HCT116 (cell line): ENCODE data around the gene C10orf90. TPM values are rescaled to one million over a fixed set of nuclear protein-coding genes. Genes with fewer than 3 reads are reported as not detected.

Experiments used
- ATAC-seq: fragments of 200-7000 bp; cut with Tn5 transposase; 2 replicates; pipeline ENCODE4 v1.9.1; 2020; ENCODE audit warnings: mild to moderate bottlenecking, moderate library complexity
- BruUV-seq: library from RNA; stranded (reverse); fragments of 400-500 nt; replicated peaks from 2 replicates; lab custom pipeline; 2021; lab: Mats Ljungman, UMichigan
- CTCF ChIA-PET: fragments of 300-600 bp; sonication (Branson Sonifier 250); formaldehyde crosslinking; loops from one replicate; lab custom pipeline; 2021; ENCODE audit warnings: antibody characterized with exemption; lab: Charles Lee
- POLR2A ChIA-PET: fragments of 300-600, 350-600 bp; sonication (Branson Sonifier 250); formaldehyde crosslinking; loops from one replicate; lab custom pipeline; 2021; ENCODE audit warnings: antibody characterized with exemption; lab: Charles Lee
- RAD21 ChIA-PET, 2 experiments: fragments of 300-600 bp; sonication (Branson Sonifier 250); formaldehyde crosslinking; loops; one replicate each; lab custom pipeline; 2023; ENCODE audit warnings: low total read pairs in 2 of 2; ENCODE audit not compliant: uncharacterized antibody in 2 of 2, unreplicated experiment in 2 of 2, low non-redundant PET in 1 of 2; lab: Charles Lee
- DNase-seq: peaks from one replicate; pipeline ENCODE4 v3.0.0-alpha.2; 2010; ENCODE audit warnings: low read depth, low spot score
- H2AFZ ChIP-seq: fragments of 200-600 bp; shearing (Covaris generic), sonication (generic); 2 replicates; pipeline ENCODE4 v1.6.1; 2017; ENCODE audit warnings: low read depth, mixed run types, mixed read lengths, antibody characterized with exemption, low read length; ENCODE audit not compliant: poor library complexity, severe bottlenecking
- H3K27ac ChIP-seq: 2 replicates; pipeline ENCODE4 v1.5.1; 2012; ENCODE audit warnings: low read depth, low read length
- H3K27me3 ChIP-seq: fragments of 200-600 bp; sonication (generic); 2 replicates; pipeline ENCODE4 v1.6.1; 2016; ENCODE audit warnings: mixed run types, low read length, mixed read lengths; ENCODE audit not compliant: insufficient read depth
- H3K36me3 ChIP-seq, 2 experiments: fragments of 200-500 bp in 1 of 2; fragments of 200-600 bp in 1 of 2; sonication (Bioruptor generic) in 1 of 2; sonication (generic) in 1 of 2; 2 replicates each; pipeline versions ENCODE4 v1.5.1 to v1.6.1; 2014 to 2016; ENCODE audit warnings: low read length in 2 of 2, inconsistent platforms in 1 of 2, mixed read lengths in 1 of 2, mixed run types in 1 of 2; ENCODE audit not compliant: insufficient read depth in 2 of 2, control insufficient read depth in 1 of 2
- H3K4me1 ChIP-seq, 2 experiments: fragments of 200-600 bp in 1 of 2; sonication (generic) in 1 of 2; 2 replicates each; pipeline versions ENCODE4 v1.5.1 to v1.6.1; 2012 to 2017; ENCODE audit warnings: low read length in 2 of 2, inconsistent platforms in 1 of 2, mild to moderate bottlenecking in 1 of 2, mixed read lengths in 1 of 2, mixed run types in 1 of 2, moderate library complexity in 1 of 2; ENCODE audit not compliant: insufficient read depth in 2 of 2, control insufficient read depth in 1 of 2
- H3K4me2 ChIP-seq: fragments of 200-600 bp; sonication (generic); 2 replicates; pipeline ENCODE4 v1.6.1; 2017; ENCODE audit warnings: mixed run types, low read length, mixed read lengths
- H3K4me3 ChIP-seq, 2 experiments: fragments of 200-600 bp in 1 of 2; sonication (generic) in 1 of 2; replicated peaks in 1 of 2; 2 replicates each; pipeline ENCODE4 v1.5.1; 2011 to 2016; ENCODE audit warnings: low read length in 2 of 2, control low read depth in 1 of 2, low read depth in 1 of 2, mild to moderate bottlenecking in 1 of 2, mixed read lengths in 1 of 2, mixed run types in 1 of 2
- H3K79me2 ChIP-seq: fragments of 200-600 bp; sonication (generic); 2 replicates; pipeline ENCODE4 v1.6.1; 2017; ENCODE audit warnings: mild to moderate bottlenecking, mixed run types, low read length, moderate library complexity, mixed read lengths; ENCODE audit not compliant: insufficient read depth
- H3K9ac ChIP-seq: fragments of 200-600 bp; sonication (generic); 2 replicates; pipeline ENCODE4 v1.6.1; 2016; ENCODE audit warnings: low read length, mixed read lengths
- H3K9me2 ChIP-seq: fragments of 200-600 bp; sonication (generic), shearing (Covaris generic); 2 replicates; pipeline ENCODE4 v1.6.1; 2017; ENCODE audit warnings: mixed run types, mild to moderate bottlenecking, moderate library complexity; ENCODE audit not compliant: insufficient read depth
- H3K9me3 ChIP-seq, 2 experiments: fragments of 200-500 bp in 1 of 2; fragments of 200-600 bp in 1 of 2; sonication (Bioruptor generic) in 1 of 2; sonication (generic) in 1 of 2; 2 replicates each; pipeline ENCODE4 v1.6.1; 2014 to 2017; ENCODE audit warnings: low read length in 2 of 2, mixed read lengths in 2 of 2, inconsistent platforms in 1 of 2, low read depth in 1 of 2, mild to moderate bottlenecking in 1 of 2, mixed run types in 1 of 2, moderate library complexity in 1 of 2; ENCODE audit not compliant: control insufficient read depth in 1 of 2, insufficient read depth in 1 of 2
- H4K20me1 ChIP-seq: fragments of 200-600 bp; sonication (generic), shearing (Covaris generic); 2 replicates; pipeline ENCODE4 v1.6.1; 2017; ENCODE audit warnings: mixed run types, mild to moderate bottlenecking, moderate library complexity; ENCODE audit not compliant: insufficient read depth
- CEBPB ChIP-seq: IDR thresholded peaks from 2 replicates; pipeline ENCODE4 v1.6.1; 2012; ENCODE audit warnings: low read depth
- ELF1 ChIP-seq: IDR thresholded peaks from 2 replicates; pipeline ENCODE4 v1.6.1; 2012; ENCODE audit warnings: low read depth, borderline replicate concordance
- EZH2phosphoT487 ChIP-seq: fragments of 200-600 bp; IDR thresholded peaks from 2 replicates; pipeline ENCODE4 v1.6.1; 2018; ENCODE audit warnings: antibody characterized with exemption, borderline replicate concordance
- FOSL1 ChIP-seq: IDR thresholded peaks from 2 replicates; pipeline ENCODE4 v1.6.1; 2012; ENCODE audit warnings: low read depth
- JUND ChIP-seq: IDR thresholded peaks from 2 replicates; pipeline ENCODE4 v1.6.1; 2012
- RAD21 ChIP-seq: IDR thresholded peaks from 2 replicates; pipeline ENCODE4 v1.6.1; 2012; ENCODE audit warnings: low read depth, mild to moderate bottlenecking
- SP1 ChIP-seq: IDR thresholded peaks from 2 replicates; pipeline ENCODE4 v1.6.1; 2012; ENCODE audit warnings: low read depth
- SRF ChIP-seq: IDR thresholded peaks from 2 replicates; pipeline ENCODE4 v1.6.1; 2012; ENCODE audit warnings: low read depth
- YY1 ChIP-seq: IDR thresholded peaks from 2 replicates; pipeline ENCODE4 v1.6.1; 2011; ENCODE audit warnings: low read length, low read depth, moderate library complexity, mild to moderate bottlenecking; ENCODE audit not compliant: insufficient replicate concordance; ENCODE audit errors: extremely low read depth
- ZNF274 ChIP-seq: fragments of 200-500 bp; sonication (Bioruptor generic); IDR thresholded peaks from 2 replicates; pipeline ENCODE4 v1.6.1; 2014; ENCODE audit warnings: mild to moderate bottlenecking, low read depth, low read length, inconsistent platforms
- intact Hi-C: fragments of 100-400 bp; cut with micrococcal nuclease; formaldehyde crosslinking; loops from 2 replicates; pipeline ENCODE4 v1.10.0; 2022
- total RNA-seq: library from RNA; stranded (reverse); gene quantifications from one replicate; pipeline ENCODE4 v1.2.1, GENCODE V29; 2021; ENCODE audit not compliant: unreplicated experiment
- TF ChIP-seq, protein P1 (sequence below), 3 experiments: fragments of 200-600 bp in 1 of 3; sonication (generic) in 1 of 3; IDR thresholded peaks in 2 of 3; conservative IDR thresholded peaks in 1 of 3; 2 replicates each; pipeline ENCODE4 v1.5.1; 2012 to 2017; ENCODE audit warnings: low read depth in 2 of 3, low read length in 2 of 3, antibody characterized with exemption in 1 of 3, borderline replicate concordance in 1 of 3, control low read depth in 1 of 3, mild to moderate bottlenecking in 1 of 3, mixed read lengths in 1 of 3, mixed run types in 1 of 3, moderate library complexity in 1 of 3; ENCODE audit not compliant: insufficient read depth in 1 of 3
- TF ChIP-seq, protein P2 (sequence below): IDR thresholded peaks from 2 replicates; pipeline ENCODE4 v1.6.1; 2011; ENCODE audit warnings: mild to moderate bottlenecking, low read length, moderate library complexity; ENCODE audit not compliant: insufficient replicate concordance; ENCODE audit errors: extremely low read depth

The C10orf90 gene
- total RNA-seq, 1 experiment from 2014 or later: not detected

DNA sequence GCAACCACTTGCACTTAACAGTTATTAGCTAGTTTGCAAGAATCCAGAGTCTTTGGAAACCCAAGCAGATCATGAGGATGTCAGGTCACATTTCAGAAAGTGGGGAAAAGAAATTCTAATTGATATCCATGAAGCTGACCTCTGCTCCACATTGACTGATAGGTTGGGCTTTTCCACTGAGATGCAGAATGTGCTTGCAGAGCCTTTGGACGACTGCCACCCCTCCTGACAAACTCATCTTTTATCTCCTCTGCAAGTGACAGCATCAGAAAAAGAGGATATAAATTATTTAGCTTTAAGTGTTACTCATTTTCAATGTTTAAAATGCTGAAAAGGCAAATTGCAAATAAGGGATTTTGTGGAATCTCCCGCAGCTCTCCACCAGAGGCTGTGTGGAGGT lies 75.3 kb downstream of the C10orf90 start:
- H3K36me3 ChIP-seq: no peaks in the 10 kb centered on the region
- H3K4me1 ChIP-seq: no peaks in the 10 kb centered on the region
- POLR2A ChIA-PET: no interaction called here
- RAD21 ChIA-PET: no interaction called here
- CTCF ChIA-PET: no interaction called here
- no peak overlapping the region for H3K9ac ChIP-seq
- no peak for TF ChIP-seq ZNF274
- TF ChIP-seq, protein P1, sequence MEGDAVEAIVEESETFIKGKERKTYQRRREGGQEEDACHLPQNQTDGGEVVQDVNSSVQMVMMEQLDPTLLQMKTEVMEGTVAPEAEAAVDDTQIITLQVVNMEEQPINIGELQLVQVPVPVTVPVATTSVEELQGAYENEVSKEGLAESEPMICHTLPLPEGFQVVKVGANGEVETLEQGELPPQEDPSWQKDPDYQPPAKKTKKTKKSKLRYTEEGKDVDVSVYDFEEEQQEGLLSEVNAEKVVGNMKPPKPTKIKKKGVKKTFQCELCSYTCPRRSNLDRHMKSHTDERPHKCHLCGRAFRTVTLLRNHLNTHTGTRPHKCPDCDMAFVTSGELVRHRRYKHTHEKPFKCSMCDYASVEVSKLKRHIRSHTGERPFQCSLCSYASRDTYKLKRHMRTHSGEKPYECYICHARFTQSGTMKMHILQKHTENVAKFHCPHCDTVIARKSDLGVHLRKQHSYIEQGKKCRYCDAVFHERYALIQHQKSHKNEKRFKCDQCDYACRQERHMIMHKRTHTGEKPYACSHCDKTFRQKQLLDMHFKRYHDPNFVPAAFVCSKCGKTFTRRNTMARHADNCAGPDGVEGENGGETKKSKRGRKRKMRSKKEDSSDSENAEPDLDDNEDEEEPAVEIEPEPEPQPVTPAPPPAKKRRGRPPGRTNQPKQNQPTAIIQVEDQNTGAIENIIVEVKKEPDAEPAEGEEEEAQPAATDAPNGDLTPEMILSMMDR (IDR thresholded peaks at IDR 0.05 in 2 of 3, conservative IDR thresholded peaks at IDR 0.05 in 1 of 3; ENCODE audit: borderline replicate concordance in 1 of 3, insufficient read depth in 1 of 3, low read depth in 2 of 3, low read length in 2 of 3): peak in 2 of 3 experiments; percentile 16 to 28; a peak in 2 of 6 replicates
- TF ChIP-seq CEBPB: no peak
- no peak for TF ChIP-seq SP1
- TF ChIP-seq SRF: no peak
- no peaks in the 10 kb centered on the region for H4K20me1 ChIP-seq
- H3K27ac ChIP-seq: no peak overlapping the region
- peaks cover 45% of the 10 kb centered on the region for H3K27me3 ChIP-seq
- DNase-seq (no peak), ATAC-seq (no peak; the same call in 1 of the 2 replicates)
- H3K9me3 ChIP-seq: no peaks in the 10 kb centered on the region
- H3K4me2 ChIP-seq: no peak overlapping the region
- H3K79me2 ChIP-seq: no peaks in the 10 kb centered on the region
- no peak overlapping the region for H3K4me3 ChIP-seq
- no peaks in the 10 kb centered on the region for H3K9me2 ChIP-seq
- H2AFZ ChIP-seq: no peak overlapping the region
- intact Hi-C loops: loop anchor here (5.0 kb wide), 1 partner anchor 433 kb away; no protein-coding TSS in a partner anchor
- BruUV-seq: no TSS peak

GRCh38 chr10:126593968-126594701 lies 76.4 kb downstream of the C10orf90 start:
- Histone ChIP-seq H3K9ac (no peak overlapping the region), H3K27ac (no peak overlapping the region), H2AFZ (no peak overlapping the region), H3K4me3 (no peak overlapping the region), H3K27me3 (peaks cover 49% of the 10 kb centered on the region), H3K9me2 (no peaks in the 10 kb centered on the region), H3K79me2 (no peaks in the 10 kb centered on the region), H3K9me3 (no peaks in the 10 kb centered on the region), H4K20me1 (no peaks in the 10 kb centered on the region), H3K4me2 (no peak overlapping the region), H3K4me1 (no peaks in the 10 kb centered on the region), H3K36me3 (no peaks in the 10 kb centered on the region)
- BruUV-seq: no TSS peak
- ChIA-PET POLR2A (no interaction called here), CTCF (no interaction called here), RAD21 (no interaction called here)
- DNase-seq (no peak), ATAC-seq (no peak)
- intact Hi-C loops: no loop called here
- no peak for TF ChIP-seq EZH2phosphoT487
- TF ChIP-seq SP1: no peak
- TF ChIP-seq ZNF274: no peak
- no peak for TF ChIP-seq RAD21
- no peak for TF ChIP-seq JUND
- TF ChIP-seq, protein P2, sequence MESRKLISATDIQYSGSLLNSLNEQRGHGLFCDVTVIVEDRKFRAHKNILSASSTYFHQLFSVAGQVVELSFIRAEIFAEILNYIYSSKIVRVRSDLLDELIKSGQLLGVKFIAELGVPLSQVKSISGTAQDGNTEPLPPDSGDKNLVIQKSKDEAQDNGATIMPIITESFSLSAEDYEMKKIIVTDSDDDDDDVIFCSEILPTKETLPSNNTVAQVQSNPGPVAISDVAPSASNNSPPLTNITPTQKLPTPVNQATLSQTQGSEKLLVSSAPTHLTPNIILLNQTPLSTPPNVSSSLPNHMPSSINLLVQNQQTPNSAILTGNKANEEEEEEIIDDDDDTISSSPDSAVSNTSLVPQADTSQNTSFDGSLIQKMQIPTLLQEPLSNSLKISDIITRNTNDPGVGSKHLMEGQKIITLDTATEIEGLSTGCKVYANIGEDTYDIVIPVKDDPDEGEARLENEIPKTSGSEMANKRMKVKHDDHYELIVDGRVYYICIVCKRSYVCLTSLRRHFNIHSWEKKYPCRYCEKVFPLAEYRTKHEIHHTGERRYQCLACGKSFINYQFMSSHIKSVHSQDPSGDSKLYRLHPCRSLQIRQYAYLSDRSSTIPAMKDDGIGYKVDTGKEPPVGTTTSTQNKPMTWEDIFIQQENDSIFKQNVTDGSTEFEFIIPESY: no peak
- TF ChIP-seq YY1: no peak
- TF ChIP-seq, protein P1 (IDR thresholded peaks at IDR 0.05 in 2 of 3, conservative IDR thresholded peaks at IDR 0.05 in 1 of 3; ENCODE audit: borderline replicate concordance in 1 of 3, insufficient read depth in 1 of 3, low read depth in 2 of 3, low read length in 2 of 3): no peak
- TF ChIP-seq FOSL1: no peak
- no peak for TF ChIP-seq ELF1
